HTERT RPE-1 (cell line): ENCODE measurements around the gene EXOC6B.
"Not testable (repeated sequence)": the region's sequence is repeated elsewhere in the genome, so short reads cannot be mapped to it uniquely, and the experiment has no call there.

Experiments
- in situ Hi-C: fragments of 300-500 bp; cut with MboI; formaldehyde crosslinking; loops from 4 replicates; pipeline ENCODE4 v1.14.3; 2020; ENCODE audit warnings: low sequenced_read_pairs

EXOC6B gene

DNA sequence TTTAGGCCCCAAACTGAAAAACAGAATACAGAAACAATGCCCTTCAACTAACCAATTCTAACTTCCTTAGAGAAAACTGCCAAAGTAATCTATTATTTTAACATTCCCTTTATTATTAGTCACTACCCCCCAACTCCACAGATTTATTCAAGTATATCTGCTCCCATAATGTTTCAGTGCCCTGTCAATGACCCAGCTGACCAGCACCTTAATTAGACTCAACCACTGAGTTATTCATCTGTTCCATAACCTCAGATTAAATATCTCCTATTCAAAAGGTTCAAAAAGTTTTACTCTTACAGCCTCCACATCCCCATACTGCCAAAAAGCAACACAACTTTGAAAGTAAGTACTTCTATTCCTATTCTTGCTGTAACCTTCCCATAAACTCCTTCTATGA, 202.4 kb downstream of the EXOC6B start:
- in situ Hi-C loops: no loop called here

DNA sequence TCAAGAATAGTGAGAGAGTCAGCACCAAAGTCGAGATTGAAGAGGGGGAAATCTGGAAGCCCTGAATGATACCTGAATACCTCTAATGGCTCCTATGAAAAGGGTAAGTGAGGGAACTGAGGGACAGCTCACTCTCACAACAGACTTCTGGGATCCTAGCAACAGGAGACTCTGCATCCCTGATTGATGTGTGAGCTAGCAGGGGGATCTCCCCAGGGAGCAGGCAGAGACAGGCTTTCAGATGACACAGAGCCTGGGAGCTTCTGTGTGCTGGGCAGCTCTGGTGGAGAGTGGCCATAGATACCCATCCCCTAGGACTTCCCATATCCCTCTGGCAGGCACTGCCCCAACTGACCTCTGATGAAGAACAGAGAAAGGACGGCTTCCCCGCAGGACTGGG, 206.2 kb downstream of the EXOC6B start:
- in situ Hi-C loops: no loop called here

DNA sequence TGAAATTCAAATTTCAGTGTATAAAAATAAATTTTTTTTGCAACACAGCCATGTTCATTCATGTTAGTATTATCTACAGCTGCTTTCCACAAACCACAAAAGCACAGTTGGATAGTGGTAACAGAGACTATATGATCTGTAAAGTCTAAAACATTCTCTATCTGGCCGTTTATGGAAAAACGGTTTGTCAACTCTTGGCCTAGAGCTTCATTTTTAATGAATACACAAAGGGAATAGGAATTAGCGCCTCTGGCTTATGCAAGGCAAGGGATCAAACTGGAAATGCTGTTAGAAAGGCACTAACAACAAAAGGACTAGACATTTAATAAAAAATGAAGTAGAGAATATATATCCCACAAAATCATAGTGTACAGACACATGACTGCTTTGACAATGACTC, 211.9 kb downstream of the EXOC6B start:
- in situ Hi-C loops: no loop called here

DNA sequence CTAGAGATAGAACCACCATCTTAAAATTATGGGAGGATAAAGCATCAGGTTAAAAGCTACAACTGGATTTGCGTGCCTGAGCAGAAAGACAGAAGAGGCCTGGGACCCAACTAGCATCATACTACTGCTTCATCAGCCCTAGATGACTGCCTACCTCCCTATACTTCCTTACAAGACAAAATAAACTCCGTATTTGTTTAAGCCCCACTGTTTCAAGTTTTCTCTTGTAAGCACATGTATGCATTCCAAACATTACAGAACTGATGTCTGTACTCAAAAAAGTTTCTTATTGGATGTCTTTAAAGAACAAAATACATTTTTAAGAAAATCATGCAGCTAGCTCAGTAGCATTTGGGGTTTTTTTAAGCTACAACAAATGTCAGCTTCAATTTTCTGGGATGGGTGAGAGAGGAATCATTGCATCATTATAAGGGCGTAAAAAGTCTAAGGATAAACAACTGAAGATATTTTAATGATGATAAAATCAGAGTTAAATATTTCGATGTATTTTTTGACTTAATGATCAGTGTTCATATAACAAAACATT, 213.1 kb downstream of the EXOC6B start:
- in situ Hi-C loops: no loop called here

DNA sequence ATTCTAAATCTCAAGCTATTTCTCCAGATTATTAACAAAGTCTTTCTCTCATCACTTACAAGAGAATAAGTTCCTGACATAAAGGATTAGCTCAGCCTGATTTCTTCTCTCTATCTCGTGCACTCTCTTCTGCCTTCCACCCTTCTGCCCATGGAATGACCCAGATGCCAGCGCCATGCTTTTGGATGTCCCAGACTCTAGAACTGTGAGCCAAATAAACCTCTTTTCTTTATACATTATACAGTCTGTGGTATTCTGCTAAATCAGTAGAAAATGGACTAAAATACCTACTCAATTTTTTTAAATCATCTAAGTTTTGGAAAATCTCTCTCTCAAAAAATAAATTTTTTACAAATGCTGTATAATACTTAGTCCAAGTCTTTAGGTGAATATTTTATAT, 218.6 kb downstream of the EXOC6B start:
- in situ Hi-C loops: no loop called here

DNA sequence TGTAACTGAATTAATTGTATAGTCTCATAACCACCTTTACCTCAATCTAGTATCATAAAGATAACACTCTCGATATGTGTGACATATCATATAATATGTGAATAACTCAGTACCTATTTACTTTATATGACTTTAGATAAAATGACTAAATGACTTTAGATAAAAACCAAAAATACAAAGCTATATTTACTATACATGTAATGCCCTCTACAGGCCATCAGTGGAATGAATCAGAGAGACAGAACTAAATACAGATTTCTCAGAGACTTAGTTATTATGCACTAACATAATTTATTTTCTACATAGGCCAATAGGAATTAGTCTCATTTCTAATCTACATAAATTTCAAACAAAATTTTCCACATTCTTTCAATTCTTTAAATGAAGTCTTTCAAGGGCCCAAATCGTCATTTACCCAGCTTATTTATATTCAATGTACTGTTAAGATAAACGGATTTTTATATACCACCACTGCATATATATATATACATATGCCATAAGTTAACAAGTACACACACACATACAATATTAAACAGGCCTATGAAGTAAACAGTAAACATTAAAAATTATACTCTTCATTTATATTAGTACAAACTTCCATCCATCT, 219.9 kb downstream of the EXOC6B start:
- in situ Hi-C loops: no loop called here

DNA sequence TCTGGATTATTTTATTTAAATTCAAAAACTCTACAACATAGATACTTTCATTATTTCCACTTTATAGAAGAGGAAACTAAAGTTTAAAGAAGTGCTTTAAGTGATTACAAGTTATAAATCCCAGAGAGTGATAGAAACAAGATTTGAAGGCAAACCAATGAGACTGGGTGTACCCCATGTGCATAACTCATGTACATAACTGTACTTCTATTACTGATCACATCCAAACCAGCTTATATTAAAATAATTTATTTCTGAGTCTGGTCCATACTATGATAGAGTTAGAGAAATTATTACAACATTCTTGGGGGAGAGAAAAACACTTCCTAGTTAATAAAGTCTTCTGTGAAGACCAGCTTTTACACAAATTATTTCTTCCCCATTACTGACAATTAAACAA, 221.4 kb downstream of the EXOC6B start:
- in situ Hi-C loops: no loop called here

DNA sequence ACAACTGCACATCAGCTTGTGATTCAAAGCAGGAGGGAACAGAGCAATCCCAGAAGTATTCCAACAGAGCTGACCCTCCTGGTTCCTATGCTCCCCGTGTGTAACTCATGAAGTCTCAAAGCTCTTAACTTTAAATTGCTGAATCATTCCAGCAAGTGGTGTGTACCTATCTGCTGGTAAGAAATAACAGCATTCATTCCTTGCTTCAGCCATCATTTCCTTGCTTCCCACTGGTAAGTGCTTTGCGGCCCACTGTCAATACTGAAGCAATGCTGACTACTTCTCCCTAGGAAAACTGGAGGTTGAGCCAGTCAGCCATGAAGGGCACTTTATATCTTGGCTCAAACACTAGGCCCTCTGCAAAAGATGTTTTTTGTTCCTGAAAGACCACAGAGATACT, 222.4 kb downstream of the EXOC6B start:
- in situ Hi-C loops: no loop called here

DNA sequence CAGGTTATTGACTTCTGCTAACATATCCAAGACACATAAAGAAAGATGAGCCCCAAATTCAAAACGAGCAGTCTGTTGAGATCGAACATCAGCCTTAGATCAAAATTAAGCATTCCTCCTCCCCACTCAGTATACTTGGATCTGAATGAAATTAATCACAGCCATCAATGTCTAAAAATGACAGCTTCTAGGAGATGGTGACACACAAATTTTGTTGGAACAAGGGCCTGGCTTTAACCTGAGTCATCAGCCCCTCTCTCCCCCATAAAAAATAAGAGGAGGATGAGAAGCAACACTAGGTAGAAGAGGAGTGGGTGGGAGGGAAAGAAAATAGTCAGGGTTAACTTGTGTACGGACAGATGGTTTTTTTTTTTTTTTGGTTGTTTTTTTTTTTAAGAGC, 223.1 kb downstream of the EXOC6B start:
- in situ Hi-C loops: no loop called here

DNA sequence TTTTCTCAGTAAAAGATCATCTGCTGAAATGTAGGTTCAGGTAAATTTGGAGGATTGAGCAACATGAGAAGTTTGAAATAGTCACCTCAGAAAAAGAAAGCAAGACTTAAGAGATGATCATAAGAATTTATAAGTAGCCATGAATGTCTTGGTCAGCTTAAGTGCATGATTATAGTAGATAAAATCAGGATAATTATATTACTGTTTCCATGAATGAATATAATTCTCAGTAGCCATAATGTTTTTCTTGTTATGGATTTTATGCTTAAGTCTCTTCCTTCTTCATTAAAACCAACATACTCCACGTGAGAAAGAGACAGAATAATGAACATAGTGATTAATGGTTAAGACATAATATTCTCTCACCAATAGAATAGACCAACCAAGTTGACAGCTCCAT, 223.7 kb downstream of the EXOC6B start:
- in situ Hi-C loops: no loop called here

DNA sequence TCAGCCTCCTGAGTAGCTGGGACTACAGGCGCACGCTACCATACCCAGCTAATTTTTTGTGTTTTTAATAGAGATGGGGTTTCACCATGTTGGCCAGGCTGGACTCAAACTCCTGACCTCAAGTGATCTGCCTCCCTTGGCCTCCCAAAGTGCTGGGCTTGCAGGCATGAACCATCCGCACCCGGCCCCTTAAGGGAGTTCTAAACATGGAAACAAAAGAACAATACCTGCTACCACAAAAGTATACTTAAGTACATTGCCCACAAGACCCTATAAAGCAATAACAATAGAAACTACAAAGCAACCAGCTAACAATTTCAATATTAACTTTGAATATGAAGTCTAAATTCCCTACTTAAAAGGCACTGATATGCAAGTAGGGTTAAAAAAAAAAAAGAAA, 242.0 kb downstream of the EXOC6B start:
- in situ Hi-C loops: not testable (repeated sequence)

DNA sequence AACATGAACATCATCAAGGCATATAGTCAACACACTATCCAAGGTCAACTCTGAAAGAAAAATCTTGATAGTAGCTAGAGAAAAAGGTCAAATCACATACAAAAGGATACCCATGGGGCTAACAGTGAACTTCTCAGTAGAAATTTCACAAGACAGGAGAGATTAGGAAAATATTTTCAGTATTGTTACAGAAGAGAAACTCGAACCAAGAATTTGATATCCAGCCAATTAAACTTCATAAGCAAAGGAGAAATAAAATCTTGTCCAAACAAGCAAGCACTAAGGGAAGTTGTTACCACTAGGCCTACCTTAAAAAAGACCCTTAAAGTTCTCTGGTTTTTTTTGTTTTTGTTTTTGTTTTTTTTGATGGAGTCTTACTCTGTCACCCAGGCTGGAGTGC, 242.5 kb downstream of the EXOC6B start:
- in situ Hi-C loops: no loop called here

DNA sequence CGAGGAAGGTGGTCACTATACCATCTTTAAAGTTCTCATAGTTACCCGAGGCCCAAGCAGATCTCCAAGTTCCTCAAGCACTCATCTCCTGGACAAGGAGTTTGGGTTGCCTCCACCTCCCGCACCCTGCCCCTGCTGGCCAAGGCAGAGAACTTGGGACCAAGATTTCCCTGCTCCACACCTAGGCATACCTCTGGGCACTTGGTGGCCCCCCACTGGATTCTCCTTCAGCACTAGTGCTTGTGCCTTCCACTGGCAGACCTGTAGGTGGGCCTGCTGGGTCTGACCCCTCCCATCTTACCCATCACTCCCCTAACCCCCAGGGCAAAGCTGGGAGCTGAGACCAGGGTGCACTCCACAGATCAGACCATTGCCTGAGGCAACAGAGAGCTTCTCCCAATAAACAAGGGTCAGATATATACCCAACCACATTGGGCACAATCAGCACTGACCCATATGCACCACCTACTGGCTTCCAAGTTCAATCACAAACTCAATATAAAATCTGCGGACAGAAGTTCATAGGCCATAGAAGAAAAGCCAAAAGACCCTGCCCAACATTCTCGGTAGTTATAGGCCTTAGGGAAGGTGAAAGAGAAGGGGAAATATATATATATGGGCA, 244.2 kb downstream of the EXOC6B start:
- in situ Hi-C loops: no loop called here

DNA sequence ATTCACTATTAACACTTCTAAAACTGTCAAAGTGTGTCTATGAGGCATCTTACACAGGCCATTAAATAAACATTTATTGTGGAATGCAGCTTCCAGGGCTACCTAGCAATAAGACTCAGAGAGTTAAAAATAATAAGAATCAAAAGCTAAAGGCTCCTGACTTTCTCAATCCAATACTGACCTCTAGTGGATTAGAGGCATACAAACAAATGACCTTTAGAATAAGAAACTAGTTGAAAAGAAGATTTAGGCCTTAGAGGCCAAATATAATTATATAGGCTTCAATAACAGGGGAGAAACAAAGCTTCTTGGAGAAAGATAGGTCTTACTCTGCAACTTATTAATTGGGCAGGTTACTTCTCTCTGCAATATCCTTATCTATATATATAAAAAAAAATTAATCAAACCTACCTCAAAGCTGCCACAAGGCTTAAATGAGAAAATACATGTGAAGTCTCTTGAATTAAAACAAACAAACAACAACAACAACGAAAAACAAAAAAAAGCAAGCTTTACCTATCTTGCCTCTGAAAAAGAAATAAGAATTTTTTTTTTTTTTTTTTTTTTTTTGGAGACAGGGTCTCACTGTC, 246.1 kb downstream of the EXOC6B start:
- in situ Hi-C loops: no loop called here

DNA sequence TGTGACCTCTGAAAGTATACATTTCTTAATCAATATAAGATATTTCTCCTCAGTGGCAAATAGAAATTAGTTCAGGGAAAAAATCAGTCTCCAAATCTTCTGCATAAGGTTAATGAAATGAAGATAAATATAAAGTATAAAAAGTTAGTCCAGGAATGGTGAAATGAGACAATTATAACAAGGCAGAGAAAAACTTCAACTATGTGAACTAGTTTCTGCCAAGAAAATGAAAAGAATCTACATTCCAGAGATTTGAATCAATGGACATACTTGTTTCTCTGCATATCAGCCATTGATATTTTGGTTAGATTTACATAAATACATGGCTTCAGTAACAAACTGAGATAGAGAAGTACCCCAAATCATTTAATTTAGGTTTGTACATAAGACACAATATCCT, 249.0 kb downstream of the EXOC6B start:
- in situ Hi-C loops: no loop called here

DNA sequence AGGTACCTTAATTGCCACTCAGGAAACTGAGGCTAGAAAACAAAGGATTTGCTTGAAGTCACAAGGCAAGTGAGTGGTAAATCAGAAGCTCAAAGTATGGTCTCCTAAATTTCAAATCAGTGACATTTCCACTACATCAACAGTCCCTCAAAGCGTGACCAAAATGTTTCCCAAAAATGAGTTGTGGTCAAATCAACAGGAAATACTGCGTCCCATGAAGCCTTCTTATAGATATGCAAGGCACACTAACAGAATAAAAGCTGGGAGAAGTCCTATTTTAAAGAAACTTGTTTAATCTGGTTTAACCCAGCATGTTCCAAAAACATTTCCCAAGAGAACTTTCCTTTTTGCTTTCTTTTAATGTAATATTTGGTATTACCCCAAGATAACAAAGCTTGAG, 249.4 kb downstream of the EXOC6B start:
- in situ Hi-C loops: no loop called here

DNA sequence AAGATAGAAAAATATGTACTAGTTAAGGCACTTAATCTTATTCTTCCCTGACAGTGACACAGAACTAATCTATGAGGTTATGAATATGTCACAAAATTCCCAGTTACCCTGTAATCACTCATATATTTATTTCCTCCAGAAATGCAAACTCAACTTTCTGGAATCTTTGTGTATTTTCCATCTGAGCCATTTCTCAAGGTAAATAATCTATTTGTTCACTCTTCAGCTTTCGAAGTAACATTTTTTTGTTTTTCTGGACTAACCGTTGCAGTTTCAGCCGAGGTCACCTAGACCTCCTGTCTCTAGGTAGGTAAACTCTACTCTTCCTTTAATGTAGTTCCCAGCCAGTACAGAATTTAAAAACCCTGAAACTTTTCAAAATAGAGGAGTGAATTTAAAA, 250.9 kb downstream of the EXOC6B start:
- in situ Hi-C loops: no loop called here

DNA sequence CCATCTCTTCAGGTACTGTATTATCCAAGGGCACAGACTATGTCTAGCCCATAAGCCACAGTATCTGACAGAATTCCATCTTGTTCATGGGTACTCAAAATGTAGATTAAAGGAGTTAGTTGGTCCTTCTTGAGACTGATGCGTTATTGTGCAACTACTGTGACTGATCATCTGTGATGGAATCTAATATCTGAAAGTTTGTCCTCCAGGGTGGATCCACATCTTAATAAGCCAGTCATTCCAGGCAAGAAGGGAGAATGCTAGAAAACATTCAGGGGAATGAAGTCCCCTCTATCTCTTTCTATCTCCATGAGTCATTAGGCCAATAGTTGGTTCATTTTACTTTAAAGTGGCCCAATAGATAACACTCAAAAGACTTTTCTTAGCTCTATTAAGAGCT, 252.6 kb downstream of the EXOC6B start:
- in situ Hi-C loops: no loop called here

DNA sequence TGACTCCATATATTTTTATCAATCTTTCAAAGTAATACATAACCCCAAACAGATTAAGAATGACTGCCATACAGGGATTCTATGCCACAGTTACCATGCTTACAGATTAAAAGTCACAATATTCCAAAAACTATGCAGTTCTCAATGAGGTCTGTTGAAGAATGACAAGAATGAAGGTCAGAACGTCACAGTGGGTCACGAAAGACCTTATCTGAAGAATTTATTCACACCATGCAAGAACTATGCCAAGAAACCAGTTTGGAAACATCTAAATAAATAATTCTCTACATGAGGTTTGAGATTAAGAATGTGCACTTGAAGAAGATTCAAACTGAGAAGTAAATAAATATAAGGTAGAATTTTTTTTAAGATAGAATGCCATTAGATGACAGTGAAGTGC, 253.3 kb downstream of the EXOC6B start:
- in situ Hi-C loops: no loop called here

DNA sequence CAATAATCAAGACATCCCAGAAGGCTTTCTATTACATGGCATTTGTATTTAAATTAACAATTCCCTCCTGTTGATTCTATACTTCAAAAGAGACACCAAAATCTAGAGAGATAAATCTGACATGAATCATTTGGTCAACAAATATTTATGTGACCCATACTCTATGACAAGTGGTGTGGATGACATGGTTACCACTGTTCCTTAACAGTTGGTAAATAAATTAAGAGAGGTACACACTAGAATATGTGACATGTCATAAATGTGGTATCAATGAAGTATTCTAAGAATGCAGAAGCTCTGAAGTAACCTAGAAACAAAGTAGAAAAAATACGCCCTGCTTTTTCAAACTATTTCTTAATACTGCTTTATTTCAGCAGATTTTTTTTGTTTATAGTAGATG, 255.4 kb downstream of the EXOC6B start:
- in situ Hi-C loops: no loop called here

DNA sequence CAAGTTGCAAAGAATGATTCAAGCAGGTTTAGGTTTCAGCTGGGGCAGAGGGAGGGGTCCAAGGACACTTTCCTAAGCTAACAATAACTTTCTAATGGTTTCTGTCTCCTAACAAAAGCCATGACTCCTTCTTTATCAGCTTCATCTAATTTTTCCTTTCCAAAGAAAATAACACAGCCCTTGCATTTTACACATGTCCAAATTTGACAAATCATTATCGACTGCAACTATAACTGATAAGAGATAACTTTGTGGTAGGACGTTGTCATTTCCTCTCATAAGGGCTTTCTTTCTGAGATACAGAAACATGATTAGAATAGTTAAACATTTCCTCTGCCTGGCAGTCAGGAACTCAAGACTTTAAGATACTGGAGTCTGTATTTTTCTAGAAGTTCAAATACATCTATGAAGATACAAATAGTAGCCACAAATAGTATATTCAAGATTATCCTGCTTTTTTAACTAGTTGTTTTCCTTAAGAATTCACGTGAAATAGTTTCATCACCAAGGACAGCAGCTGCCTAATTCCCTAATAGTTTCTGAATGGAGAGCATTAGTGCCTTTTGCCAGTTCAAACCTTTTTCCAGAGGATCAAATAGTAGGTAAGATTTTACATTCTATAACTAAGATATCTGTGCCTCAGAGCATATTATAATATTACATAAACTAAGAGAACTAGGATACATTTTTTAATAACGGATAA, 263.2 kb downstream of the EXOC6B start:
- in situ Hi-C loops: no loop called here
